ENCODE data around the gene TEAD3.

GRCh38 chr6:35427851-35428321 lies 69.0 kb downstream of the TEAD3 start:
- TF ChIP-seq RAD21 (IDR thresholded peaks at IDR 0.05; ENCODE audit: insufficient read depth, low read depth, low read length) (no peak), YY1 (IDR thresholded peaks at IDR 0.05; ENCODE audit: low read depth, low read length) (no peak), PKNOX1 (IDR thresholded peaks at IDR 0.05) (no peak), MXI1 (IDR thresholded peaks at IDR 0.05; ENCODE audit: low read depth, low read length) (no peak), CTCF (IDR thresholded peaks at IDR 0.05 in 2 of 3, conservative IDR thresholded peaks at IDR 0.05 in 1 of 3; ENCODE audit: control insufficient read depth in 2 of 3, extremely low read depth in 1 of 3, insufficient read depth in 1 of 3, low read depth in 3 of 3, low read length in 3 of 3) (no peak), CEBPB (IDR thresholded peaks at IDR 0.05; ENCODE audit: borderline replicate concordance in 1 of 2, low read depth in 2 of 2, low read length in 2 of 2) (no peak), EZH2 (IDR thresholded peaks at IDR 0.05; ENCODE audit: borderline replicate concordance, control insufficient read depth, low read depth, low read length) (no peak)

All from GM12878 (cell line).